Right atrium auricular region (tissue), 2 donors: ENCODE results near the gene RPUSD3. TPM values are rescaled to one million over a fixed set of nuclear protein-coding genes. Genes with fewer than 3 reads are reported as not detected.
"Not testable (repeated sequence)": the region's sequence is repeated elsewhere in the genome, so short reads cannot be mapped to it uniquely, and the experiment has no call there.

Source experiments
- DNase-seq: peaks from one replicate; pipeline ENCODE4 v3.0.0-alpha.2; 2019; ENCODE audit warnings: low spot score
- H3K27ac ChIP-seq, 2 donors: fragments of 200-600 bp; sonication (generic); 1 replicate in 1 of 2; 2 replicates in 1 of 2; pipeline ENCODE4 v1.5.1; 2016 to 2019
- H3K27me3 ChIP-seq, 2 donors: fragments of 200-600 bp; sonication (generic); one replicate each; pipeline versions ENCODE4 v1.5.1 to v1.6.0; 2017 to 2019
- H3K36me3 ChIP-seq: fragments of 200-600 bp; sonication (generic); one replicate; pipeline ENCODE4 v1.5.1; 2016
- H3K4me1 ChIP-seq, 2 donors: fragments of 200-600 bp; sonication (generic); one replicate each; pipeline versions ENCODE4 v1.5.1 to v1.6.0; 2017 to 2019
- H3K4me3 ChIP-seq, 2 donors: fragments of 200-600 bp; sonication (generic); 1 replicate in 1 of 2; 2 replicates in 1 of 2; pipeline ENCODE4 v1.5.1; 2017 to 2019; ENCODE audit warnings: mild to moderate bottlenecking in 1 of 2, moderate library complexity in 1 of 2
- H3K9me3 ChIP-seq, 2 donors: fragments of 200-600 bp; sonication (generic); one replicate each; pipeline ENCODE4 v1.5.1; 2019
- total RNA-seq, 2 donors: library from RNA; depleted of rRNA; stranded (reverse); fragments of >200 nt; gene quantifications; one replicate each; pipeline ENCODE4 v1.1.0, GENCODE V29; 2016
- TF ChIP-seq, protein P1 (sequence below), 2 donors: fragments of 200-600 bp; sonication (generic); IDR thresholded peaks; one replicate each; pipeline ENCODE4 v1.5.1; 2019; ENCODE audit warnings: antibody characterized with exemption in 2 of 2

RPUSD3 gene
- total RNA-seq, 2 donors from 2014 or later, result 46.7 to 55.2 TPM

DNA sequence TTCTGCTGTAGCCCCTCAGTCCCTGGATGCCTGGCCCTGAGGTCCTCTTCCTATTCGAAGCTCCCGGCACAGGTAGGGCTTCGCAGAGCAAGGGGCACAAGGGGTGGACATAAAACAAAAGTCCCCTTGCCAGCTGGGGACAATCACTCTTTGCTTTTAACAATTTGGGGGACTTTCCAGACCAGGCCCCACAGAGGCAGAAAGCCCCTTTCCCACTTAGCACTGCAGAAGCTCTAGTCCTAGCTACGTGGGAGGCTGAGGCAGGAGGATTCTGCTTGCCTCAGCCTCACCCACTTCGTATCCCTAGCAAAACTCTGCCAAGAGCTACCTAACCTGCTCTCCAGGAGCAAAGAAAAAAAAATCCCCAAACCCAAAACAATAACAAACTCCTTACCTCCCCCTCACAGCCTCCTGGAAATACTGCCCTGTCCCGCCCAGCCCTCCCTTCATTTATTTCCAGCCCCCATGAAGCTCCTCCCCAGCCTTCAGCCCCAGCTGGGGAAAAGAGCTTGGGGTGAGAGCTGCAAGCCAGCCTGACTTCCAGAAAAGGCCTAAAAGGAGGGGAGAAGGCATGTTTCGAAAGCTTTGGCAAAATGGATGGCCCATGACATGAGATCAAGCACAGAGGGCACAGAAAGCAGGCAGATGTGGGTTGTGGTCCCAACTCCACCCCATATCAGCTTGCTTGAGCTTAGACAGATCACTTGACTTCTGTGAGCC lies 36.2 kb upstream of the RPUSD3 start, which contains the start of gene CIDEC:
Gene CIDEC, minus strand, starts transcription at position 424 of the 720 bp plus-strand sequence. CDS start 1,767 bp downstream, outside the sequence.
- Histone ChIP-seq H3K4me1 (no peaks in the 10 kb centered on the region), H3K4me3 (no peak within 1 kb of the TSS), H3K27ac (no peak within 1 kb of the TSS), H3K27me3 (no peaks in the 10 kb centered on the region), H3K9me3 (no peaks in the 10 kb centered on the region), H3K36me3 (no peaks in the 10 kb centered on the region)
- TF ChIP-seq, protein P1, sequence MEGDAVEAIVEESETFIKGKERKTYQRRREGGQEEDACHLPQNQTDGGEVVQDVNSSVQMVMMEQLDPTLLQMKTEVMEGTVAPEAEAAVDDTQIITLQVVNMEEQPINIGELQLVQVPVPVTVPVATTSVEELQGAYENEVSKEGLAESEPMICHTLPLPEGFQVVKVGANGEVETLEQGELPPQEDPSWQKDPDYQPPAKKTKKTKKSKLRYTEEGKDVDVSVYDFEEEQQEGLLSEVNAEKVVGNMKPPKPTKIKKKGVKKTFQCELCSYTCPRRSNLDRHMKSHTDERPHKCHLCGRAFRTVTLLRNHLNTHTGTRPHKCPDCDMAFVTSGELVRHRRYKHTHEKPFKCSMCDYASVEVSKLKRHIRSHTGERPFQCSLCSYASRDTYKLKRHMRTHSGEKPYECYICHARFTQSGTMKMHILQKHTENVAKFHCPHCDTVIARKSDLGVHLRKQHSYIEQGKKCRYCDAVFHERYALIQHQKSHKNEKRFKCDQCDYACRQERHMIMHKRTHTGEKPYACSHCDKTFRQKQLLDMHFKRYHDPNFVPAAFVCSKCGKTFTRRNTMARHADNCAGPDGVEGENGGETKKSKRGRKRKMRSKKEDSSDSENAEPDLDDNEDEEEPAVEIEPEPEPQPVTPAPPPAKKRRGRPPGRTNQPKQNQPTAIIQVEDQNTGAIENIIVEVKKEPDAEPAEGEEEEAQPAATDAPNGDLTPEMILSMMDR (IDR thresholded peaks at IDR 0.05), result no peak
- DNase-seq, result no peak

DNA sequence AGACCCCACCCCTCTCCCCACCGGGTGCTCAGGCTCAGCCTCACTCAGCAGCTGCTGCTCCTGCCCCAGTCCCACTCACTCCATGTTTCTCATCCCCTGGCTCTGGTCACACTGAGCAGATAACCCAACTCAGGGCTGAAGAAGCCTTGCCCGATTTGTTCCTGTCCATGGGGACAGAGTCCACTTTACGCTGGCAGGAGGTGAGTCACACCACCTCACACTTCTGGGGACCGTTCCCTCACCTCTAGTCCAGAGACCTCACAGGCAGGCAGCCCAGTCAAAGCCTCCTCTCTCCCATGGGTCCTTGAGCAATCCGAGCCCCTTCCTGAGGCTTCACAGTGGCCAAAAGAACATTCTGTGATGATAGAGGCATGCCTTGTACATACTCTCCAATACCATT lies 34.9 kb upstream of the RPUSD3 start:
- H3K9me3 ChIP-seq, result no peaks in the 10 kb centered on the region
- no peak overlapping the region for H3K4me3 ChIP-seq
- no peaks in the 10 kb centered on the region for H3K27me3 ChIP-seq
- H3K4me1 ChIP-seq, result no peaks in the 10 kb centered on the region
- TF ChIP-seq, protein P1 (IDR thresholded peaks at IDR 0.05), result no peak
- no peak for DNase-seq
- no peak overlapping the region for H3K27ac ChIP-seq
- H3K36me3 ChIP-seq, result no peaks in the 10 kb centered on the region

DNA sequence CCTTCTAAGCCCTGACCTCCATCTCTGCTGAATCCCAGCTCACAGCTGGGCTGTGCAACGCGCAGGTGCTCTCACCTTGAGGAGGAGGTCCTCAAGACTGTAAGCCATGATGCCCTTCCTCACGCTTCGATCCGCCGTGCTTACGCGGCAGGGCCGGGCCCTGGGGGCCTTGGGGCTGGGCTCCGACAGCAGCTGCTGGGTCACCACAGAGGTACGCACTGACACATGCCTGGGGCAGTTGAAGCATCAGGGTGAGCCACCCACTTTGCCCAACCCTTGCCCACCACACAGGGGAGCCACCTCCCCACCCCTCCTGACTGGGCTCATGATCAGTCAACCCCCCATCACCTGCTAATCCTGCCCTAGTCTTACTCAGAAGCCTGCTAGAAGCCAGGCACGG lies 33.2 kb upstream of the RPUSD3 start:
- no peak overlapping the region for H3K27ac ChIP-seq
- no peaks in the 10 kb centered on the region for H3K36me3 ChIP-seq
- H3K9me3 ChIP-seq, result no peaks in the 10 kb centered on the region
- H3K4me1 ChIP-seq, result no peaks in the 10 kb centered on the region
- TF ChIP-seq, protein P1 (IDR thresholded peaks at IDR 0.05), result no peak
- no peaks in the 10 kb centered on the region for H3K27me3 ChIP-seq
- H3K4me3 ChIP-seq, result no peak overlapping the region
- DNase-seq, result no peak

DNA sequence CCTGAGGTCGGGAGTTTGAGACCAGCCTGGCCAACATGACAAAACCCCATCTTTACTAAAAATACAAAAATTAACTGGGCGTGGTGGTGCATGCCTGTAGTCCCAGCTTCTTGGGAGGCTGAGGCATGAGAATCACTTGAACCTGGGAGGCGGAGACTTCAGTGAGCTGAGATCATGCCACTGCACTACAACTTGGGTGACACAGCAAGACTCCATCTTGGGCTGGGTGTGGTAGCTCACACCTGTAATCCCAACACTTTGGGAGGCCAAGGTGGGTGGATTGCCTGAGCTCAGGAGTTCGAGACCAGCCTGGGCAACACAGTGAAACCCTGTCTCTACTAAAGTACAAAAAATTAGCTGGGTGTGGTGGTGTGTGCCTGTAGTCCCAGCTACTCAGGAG lies 32.4 kb upstream of the RPUSD3 start:
- not testable (repeated sequence) for H3K4me1 ChIP-seq

DNA sequence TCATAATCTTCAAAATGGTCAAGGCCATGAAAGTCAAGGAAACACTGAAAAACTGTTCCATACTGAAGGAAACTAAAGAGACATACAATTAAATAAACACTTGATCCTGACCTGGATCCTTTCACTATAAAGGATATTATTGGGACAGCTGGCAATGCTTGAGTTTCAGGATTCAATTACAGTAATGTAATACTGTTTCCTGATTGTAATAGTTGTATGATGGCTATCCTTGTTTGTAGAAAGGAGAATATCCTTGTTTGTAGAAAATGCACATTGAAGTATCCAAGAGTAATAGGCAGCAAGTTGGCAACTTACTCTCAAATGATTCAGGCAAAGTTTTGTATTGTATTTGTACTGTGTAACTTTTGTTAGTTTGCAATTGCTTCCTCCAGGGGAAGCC lies 31.6 kb upstream of the RPUSD3 start:
- Histone ChIP-seq H3K4me1 (no peaks in the 10 kb centered on the region), H3K27me3 (no peaks in the 10 kb centered on the region), H3K4me3 (no peak overlapping the region), H3K27ac (no peak overlapping the region), H3K9me3 (no peaks in the 10 kb centered on the region), H3K36me3 (no peaks in the 10 kb centered on the region)
- no peak for DNase-seq
- TF ChIP-seq, protein P1 (IDR thresholded peaks at IDR 0.05), result no peak

More for the DNA sequence above, 32.4 kb upstream of the RPUSD3 start:
- DNase-seq, H3K9me3 ChIP-seq, H3K27ac ChIP-seq, H3K27me3 ChIP-seq, H3K4me3 ChIP-seq, H3K36me3 ChIP-seq: not testable (repeated sequence)

DNA sequence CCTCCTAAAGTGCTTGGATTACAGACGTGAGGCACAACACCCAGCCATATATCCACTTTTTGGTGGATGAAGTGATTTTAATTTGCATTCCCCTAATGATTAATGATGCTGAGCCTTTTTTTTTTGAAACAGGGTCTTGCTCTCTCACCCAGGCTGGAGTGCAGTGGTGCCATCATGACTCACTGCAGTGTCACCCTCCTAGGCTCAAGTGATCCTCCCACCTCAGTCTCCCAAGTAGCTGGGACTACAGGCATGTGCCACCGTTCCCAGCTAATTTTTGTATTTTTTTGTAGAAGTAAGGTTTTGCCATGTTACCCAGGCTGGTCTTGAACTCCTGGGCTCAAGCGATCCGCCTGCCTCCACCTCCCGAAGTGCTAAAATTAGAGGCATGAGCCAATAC lies 28.3 kb upstream of the RPUSD3 start:
- H3K4me3 ChIP-seq, DNase-seq, H3K4me1 ChIP-seq: not testable (repeated sequence)

DNA sequence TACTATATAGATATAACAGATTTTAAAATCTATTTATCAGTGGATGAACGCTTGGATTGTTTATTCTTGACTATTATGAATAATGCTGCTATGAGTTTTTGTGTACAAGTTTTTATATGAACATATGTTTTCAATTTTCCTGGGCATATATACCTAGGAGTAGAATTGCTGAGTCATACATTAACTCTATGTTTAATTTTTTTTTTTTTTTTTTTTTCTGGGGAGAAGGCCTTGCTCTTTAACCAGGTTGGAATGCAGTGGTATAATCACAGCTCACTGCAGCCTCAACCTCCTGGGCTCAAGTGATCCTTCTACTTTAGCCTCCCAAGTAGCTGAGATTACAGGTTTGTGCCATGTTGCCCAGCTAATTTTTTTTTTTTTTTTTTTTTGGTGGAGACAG lies 27.2 kb upstream of the RPUSD3 start:
- TF ChIP-seq, protein P1 (IDR thresholded peaks at IDR 0.05), result no peak
- DNase-seq, result no peak
- Histone ChIP-seq H3K9me3 (no peaks in the 10 kb centered on the region), H3K27ac (no peak overlapping the region), H3K4me3 (no peak overlapping the region), H3K4me1 (no peaks in the 10 kb centered on the region), H3K36me3 (no peaks in the 10 kb centered on the region), H3K27me3 (no peaks in the 10 kb centered on the region)

More for the DNA sequence above, 28.3 kb upstream of the RPUSD3 start:
- H3K27me3 ChIP-seq, H3K27ac ChIP-seq, H3K9me3 ChIP-seq, H3K36me3 ChIP-seq: not testable (repeated sequence)
